ENCODE measurements around the gene DNAJB8.

- TF ChIP-seq CTCF (conservative IDR thresholded peaks at IDR 0.05; ENCODE audit: low read depth, low read length) (no peak), EZH2 (IDR thresholded peaks at IDR 0.05; ENCODE audit: low read length, unreplicated experiment) (no peak)
Observed at GRCh38 chr3:128480717-128481437, 14.2 kb upstream of the DNAJB8 start.

Measured in PC-3 (cell line).